ENCODE results near the gene TCF3. TPM values are rescaled to one million over a fixed set of nuclear protein-coding genes. Genes with fewer than 3 reads are reported as not detected.

TCF3 gene
- total RNA-seq, 2 donors from 2014 or later = 64.2 to 114 TPM

GRCh38 chr19:1591421-1592023 is 60.9 kb downstream of the TCF3 start:
- Histone ChIP-seq H3K9ac (ENCODE audit: low read depth in 2 of 2, low read length in 2 of 2) (peak overlapping the region; percentile 96 to 99), H3K4me1 (peaks cover 10% of the 10 kb centered on the region), H3K27ac (peak overlapping the region; percentile 74), H3K36me3 (no peaks in the 10 kb centered on the region), H3K4me3 (peak overlapping the region; percentile 78), H3K27me3 (no peaks in the 10 kb centered on the region), H3K9me3 (no peaks in the 10 kb centered on the region)
- no peak for DNase-seq
- intact Hi-C loops (cut with DNase I) = no loop called here
- TF ChIP-seq, protein P1, sequence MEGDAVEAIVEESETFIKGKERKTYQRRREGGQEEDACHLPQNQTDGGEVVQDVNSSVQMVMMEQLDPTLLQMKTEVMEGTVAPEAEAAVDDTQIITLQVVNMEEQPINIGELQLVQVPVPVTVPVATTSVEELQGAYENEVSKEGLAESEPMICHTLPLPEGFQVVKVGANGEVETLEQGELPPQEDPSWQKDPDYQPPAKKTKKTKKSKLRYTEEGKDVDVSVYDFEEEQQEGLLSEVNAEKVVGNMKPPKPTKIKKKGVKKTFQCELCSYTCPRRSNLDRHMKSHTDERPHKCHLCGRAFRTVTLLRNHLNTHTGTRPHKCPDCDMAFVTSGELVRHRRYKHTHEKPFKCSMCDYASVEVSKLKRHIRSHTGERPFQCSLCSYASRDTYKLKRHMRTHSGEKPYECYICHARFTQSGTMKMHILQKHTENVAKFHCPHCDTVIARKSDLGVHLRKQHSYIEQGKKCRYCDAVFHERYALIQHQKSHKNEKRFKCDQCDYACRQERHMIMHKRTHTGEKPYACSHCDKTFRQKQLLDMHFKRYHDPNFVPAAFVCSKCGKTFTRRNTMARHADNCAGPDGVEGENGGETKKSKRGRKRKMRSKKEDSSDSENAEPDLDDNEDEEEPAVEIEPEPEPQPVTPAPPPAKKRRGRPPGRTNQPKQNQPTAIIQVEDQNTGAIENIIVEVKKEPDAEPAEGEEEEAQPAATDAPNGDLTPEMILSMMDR (IDR thresholded peaks at IDR 0.05) = no peak

DNA sequence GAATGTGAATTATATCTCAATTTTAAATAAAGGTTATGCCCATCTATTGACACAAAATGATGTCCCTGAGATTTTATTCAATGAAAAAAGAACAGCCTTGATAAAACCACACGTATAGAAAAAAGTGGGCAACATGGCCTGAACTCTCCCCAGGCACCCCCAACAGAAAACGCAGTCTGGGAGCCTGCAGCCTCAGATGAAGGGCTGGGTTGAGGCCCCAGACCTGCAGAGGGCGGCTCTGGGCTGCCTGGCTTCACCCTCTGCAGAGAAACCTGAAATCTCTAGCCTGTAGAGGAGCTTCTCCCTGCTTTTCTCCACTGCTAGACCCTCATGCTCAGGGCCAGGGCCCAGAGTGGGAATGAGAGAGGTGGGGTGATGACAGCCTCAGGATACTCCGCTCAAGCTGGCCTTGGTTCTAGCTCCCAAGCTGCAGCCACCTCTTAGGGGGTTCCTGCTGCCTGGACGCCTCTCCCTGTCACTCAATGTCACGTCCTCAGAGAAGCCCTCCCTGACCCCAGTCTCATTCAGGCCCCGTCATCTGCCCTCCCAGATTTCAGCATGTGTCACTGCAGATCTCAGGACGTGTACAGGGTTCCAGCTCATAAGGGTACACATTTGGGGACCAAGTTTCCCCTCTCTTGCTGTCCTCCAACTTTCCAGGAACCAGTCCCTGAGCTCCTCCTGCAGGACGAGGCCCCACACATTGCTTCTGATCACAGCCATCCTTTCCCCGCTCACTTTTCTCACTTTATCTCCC is 61.6 kb downstream of the TCF3 start:
- intact Hi-C loops (cut with DNase I) = no loop called here
- Histone ChIP-seq H3K9me3 (no peaks in the 10 kb centered on the region), H3K9ac (ENCODE audit: low read depth in 2 of 2, low read length in 2 of 2) (peak overlapping the region; percentile 96 to 99), H3K27ac (peak overlapping the region; percentile 74), H3K36me3 (no peaks in the 10 kb centered on the region), H3K4me1 (peaks cover 10% of the 10 kb centered on the region), H3K27me3 (no peaks in the 10 kb centered on the region), H3K4me3 (peak overlapping the region; percentile 78)
- TF ChIP-seq, protein P1 (IDR thresholded peaks at IDR 0.05) = no peak
- no peak for DNase-seq

DNA sequence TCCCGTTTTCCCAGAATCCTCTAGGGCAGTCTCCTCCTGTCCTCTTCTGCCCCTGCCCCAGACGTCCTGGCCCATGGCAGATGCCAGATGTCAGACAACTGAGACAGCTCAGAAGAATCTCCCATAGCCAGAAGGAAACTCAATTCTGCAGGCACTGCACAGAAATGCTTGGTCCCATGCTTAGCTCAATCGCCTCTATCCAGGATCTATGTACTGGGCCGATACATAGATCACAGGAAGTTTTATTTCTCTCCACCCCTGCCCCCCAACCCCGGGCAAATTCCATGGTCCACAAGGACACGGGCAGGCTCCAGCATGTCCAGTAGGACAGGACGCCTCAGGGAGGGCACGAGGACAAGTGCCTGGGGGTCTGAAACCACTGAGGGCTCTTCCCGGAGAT is 64.5 kb downstream of the TCF3 start:
- no peaks in the 10 kb centered on the region for H3K27me3 ChIP-seq
- TF ChIP-seq, protein P1 (IDR thresholded peaks at IDR 0.05) = no peak
- intact Hi-C loops (cut with DNase I) = no loop called here
- no peak overlapping the region for H3K4me3 ChIP-seq
- H3K9me3 ChIP-seq = no peaks in the 10 kb centered on the region
- no peak overlapping the region for H3K9ac ChIP-seq (ENCODE audit: low read depth in 2 of 2, low read length in 2 of 2)
- DNase-seq = no peak
- H3K36me3 ChIP-seq = no peaks in the 10 kb centered on the region
- H3K4me1 ChIP-seq = peaks cover 10% of the 10 kb centered on the region
- H3K27ac ChIP-seq = no peak overlapping the region

- Histone ChIP-seq H3K9ac (ENCODE audit: low read depth in 2 of 2, low read length in 2 of 2) (no peak overlapping the region), H3K9me3 (no peaks in the 10 kb centered on the region), H3K27me3 (no peaks in the 10 kb centered on the region), H3K4me1 (no peaks in the 10 kb centered on the region), H3K4me3 (no peak overlapping the region), H3K27ac (no peak overlapping the region), H3K36me3 (no peaks in the 10 kb centered on the region)
- intact Hi-C loops (cut with DNase I) = no loop called here
- TF ChIP-seq, protein P1 (IDR thresholded peaks at IDR 0.05) = no peak
- DNase-seq = no peak
Measured at GRCh38 chr19:1585243-1585580, 67.2 kb downstream of the TCF3 start.

GRCh38 chr19:1584500-1585242 is 67.7 kb downstream of the TCF3 start:
- Histone ChIP-seq H3K27me3 (no peaks in the 10 kb centered on the region), H3K9ac (ENCODE audit: low read depth in 2 of 2, low read length in 2 of 2) (no peak overlapping the region), H3K4me3 (no peak overlapping the region), H3K36me3 (no peaks in the 10 kb centered on the region), H3K27ac (no peak overlapping the region), H3K9me3 (no peaks in the 10 kb centered on the region), H3K4me1 (no peaks in the 10 kb centered on the region)
- intact Hi-C loops (cut with DNase I) = no loop called here
- DNase-seq = no peak
- TF ChIP-seq, protein P1 (IDR thresholded peaks at IDR 0.05) = no peak
